HepG2 (cell line): ENCODE measurements around the gene TUBB. TPM values are rescaled to one million over a fixed set of nuclear protein-coding genes. Genes with fewer than 3 reads are reported as not detected.

Experiments used
- AGO2 ChIP-seq: fragments of 200-400 bp; formaldehyde crosslinking; optimal IDR thresholded peaks from 2 replicates; pipeline ENCODE3; 2017; ENCODE audit warnings: mild to moderate bottlenecking, low read depth, low read length, moderate library complexity
- ATF5 ChIP-seq: sonication (generic); formaldehyde crosslinking; IDR thresholded peaks from 2 replicates; pipeline ENCODE4 v1.4.0; 2020; ENCODE audit warnings: mild to moderate bottlenecking, low read depth, missing genetic modification reagents
- KDM4B ChIP-seq: sonication (generic); formaldehyde crosslinking; IDR thresholded peaks from 2 replicates; pipeline ENCODE4 v1.4.0; 2020; ENCODE audit warnings: missing genetic modification reagents
- MED8 ChIP-seq: sonication (generic); formaldehyde crosslinking; IDR thresholded peaks from 2 replicates; pipeline ENCODE4 v1.8.1; 2023; ENCODE audit warnings: mild to moderate bottlenecking, missing genetic modification reagents; ENCODE audit not compliant: insufficient replicate concordance
- NR2F1 ChIP-seq, 2 experiments: fragments of 450-650 bp in 1 of 2; formaldehyde crosslinking in 1 of 2; IDR thresholded peaks; 2 replicates each; pipeline versions ENCODE4 v1.5.0 to v1.6.1; 2016 to 2020; ENCODE audit warnings: mild to moderate bottlenecking in 1 of 2, missing compliant biosample characterization in 1 of 2, missing genetic modification reagents in 1 of 2, moderate library complexity in 1 of 2
- PATZ1 ChIP-seq: sonication (generic); formaldehyde crosslinking; IDR thresholded peaks from 2 replicates; pipeline ENCODE4 v1.4.0; 2020; ENCODE audit warnings: missing genetic modification reagents
- SATB2 ChIP-seq: sonication (generic); formaldehyde crosslinking; IDR thresholded peaks from 2 replicates; pipeline ENCODE4 v1.5.0; 2020; ENCODE audit warnings: missing genetic modification reagents
- TOPORS ChIP-seq: sonication (generic); formaldehyde crosslinking; IDR thresholded peaks from 2 replicates; pipeline ENCODE4 v1.8.0; 2023; ENCODE audit warnings: mild to moderate bottlenecking, missing genetic modification reagents
- ZBED4 ChIP-seq: sonication (generic); formaldehyde crosslinking; IDR thresholded peaks from 2 replicates; pipeline ENCODE4 v1.4.0; 2020; ENCODE audit warnings: missing genetic modification reagents, borderline replicate concordance
- ZBTB20 ChIP-seq: sonication (generic); formaldehyde crosslinking; IDR thresholded peaks from 2 replicates; pipeline ENCODE4 v1.8.1; 2023; ENCODE audit warnings: missing genetic modification reagents, low read depth, mild to moderate bottlenecking, borderline replicate concordance
- ZFP91 ChIP-seq: sonication (generic); formaldehyde crosslinking; IDR thresholded peaks from 2 replicates; pipeline ENCODE4 v1.9.0; 2022; ENCODE audit warnings: missing genetic modification reagents, mild to moderate bottlenecking, borderline replicate concordance
- ZNF256 ChIP-seq: sonication (generic); formaldehyde crosslinking; conservative IDR thresholded peaks from 2 replicates; pipeline ENCODE4 v1.4.0; 2020; ENCODE audit warnings: missing genetic modification reagents
- ZNF687 ChIP-seq: sonication (generic); formaldehyde crosslinking; IDR thresholded peaks from 2 replicates; pipeline ENCODE4 v1.5.1; 2020; ENCODE audit warnings: mild to moderate bottlenecking, missing genetic modification reagents, moderate library complexity
- ZNF782 ChIP-seq: sonication (generic); formaldehyde crosslinking; IDR thresholded peaks from 2 replicates; pipeline ENCODE4 v1.4.0; 2020; ENCODE audit warnings: missing genetic modification reagents, mild to moderate bottlenecking, borderline replicate concordance
- ZSCAN29 ChIP-seq: sonication (generic); formaldehyde crosslinking; conservative IDR thresholded peaks from 2 replicates; pipeline ENCODE4 v1.4.0; 2020; ENCODE audit warnings: mild to moderate bottlenecking, missing genetic modification reagents
- polyA plus RNA-seq, 8 experiments: library from polyadenylated mRNA; depleted of rRNA in 3 of 8; stranded (reverse) in 7 of 8; unstranded in 1 of 8; fragments of >200 nt; fragmentation: Illumina TruSeq in 4 of 8; extraction: Trizol in 4 of 8; gene quantifications; 2 replicates each; pipeline versions ENCODE4 v1.2.1 to v1.2.3, GENCODE V29; 2011 to 2016; ENCODE audit warnings: low read depth in 4 of 8, missing spikeins in 1 of 8, mixed read lengths in 1 of 8; ENCODE audit not compliant: insufficient read depth in 1 of 8
- total RNA-seq, 5 experiments: library from RNA; depleted of rRNA; stranded (reverse); fragments of >200 nt; fragmentation: Illumina TruSeq; extraction: Trizol; gene quantifications; 2 replicates each; pipeline ENCODE4 v1.2.3, GENCODE V29; 2016; ENCODE audit warnings: low read depth in 1 of 5

TUBB gene
- total and polyA plus RNA-seq, 2 of the 13 experiments (the other 11 are each of a cell fraction or from before 2014, with no cell fraction given), result 911 to 1,163 TPM

GRCh38 chr6:30769088-30769852 is 49.1 kb downstream of the TUBB start (continued):
- peak; percentile 71; the same call in 1 of the 2 replicates for TF ChIP-seq ZBED4 (CRISPR knock-in tag)
- TF ChIP-seq ZBTB20 (CRISPR knock-in tag), result peak; percentile 74; the same call in 1 of the 2 replicates
- TF ChIP-seq ZNF256, result no peak
- peak; percentile 52 for TF ChIP-seq AGO2
- TF ChIP-seq MED8 (CRISPR knock-in tag), result peak; percentile 86
- peak; percentile 96 for TF ChIP-seq ZNF687 (CRISPR knock-in tag)
- no peak for TF ChIP-seq ZSCAN29 (CRISPR knock-in tag)
- no peak for TF ChIP-seq SATB2 (CRISPR knock-in tag)
- peak; percentile 87 for TF ChIP-seq ZFP91
- peak; percentile 97 for TF ChIP-seq PATZ1 (CRISPR knock-in tag)
- TF ChIP-seq TOPORS, result no peak
- TF ChIP-seq KDM4B, result peak; percentile 60
- no peak; the same call in 1 of the 2 replicates for TF ChIP-seq ZNF782 (CRISPR knock-in tag)
- 0 out of 2 replicates have a peak, but pooled peaks have one; percentile 62 for TF ChIP-seq ATF5
- TF ChIP-seq NR2F1 (CRISPR knock-in tag; IDR thresholded peaks at IDR 0.05), result peak; percentile 9 to 54; a peak in 2 of 4 replicates
